ENCODE measurements around the gene CNTNAP5.

Gene CNTNAP5

DNA sequence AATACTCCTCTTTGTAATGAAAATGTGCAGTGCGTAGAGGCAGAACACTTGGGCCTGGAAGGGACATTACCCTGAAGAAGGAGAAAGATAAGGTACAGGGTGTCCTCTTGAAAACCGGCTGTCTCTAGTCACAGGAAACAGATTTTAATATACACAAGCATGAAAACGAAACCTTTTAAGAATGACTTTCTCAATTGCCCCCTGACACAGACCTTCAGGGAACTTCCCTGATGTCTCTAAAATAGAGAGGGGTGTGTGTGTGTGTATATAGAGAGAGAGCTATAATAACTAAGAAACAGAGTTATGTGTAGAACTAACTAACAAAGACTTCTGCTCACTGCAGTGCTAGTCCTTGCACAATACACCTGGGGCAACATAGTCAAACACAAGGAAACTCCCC is 780.0 kb downstream of the CNTNAP5 start:
- DNase-seq (ENCODE audit: low read depth in 2 of 2) = no peak

DNA sequence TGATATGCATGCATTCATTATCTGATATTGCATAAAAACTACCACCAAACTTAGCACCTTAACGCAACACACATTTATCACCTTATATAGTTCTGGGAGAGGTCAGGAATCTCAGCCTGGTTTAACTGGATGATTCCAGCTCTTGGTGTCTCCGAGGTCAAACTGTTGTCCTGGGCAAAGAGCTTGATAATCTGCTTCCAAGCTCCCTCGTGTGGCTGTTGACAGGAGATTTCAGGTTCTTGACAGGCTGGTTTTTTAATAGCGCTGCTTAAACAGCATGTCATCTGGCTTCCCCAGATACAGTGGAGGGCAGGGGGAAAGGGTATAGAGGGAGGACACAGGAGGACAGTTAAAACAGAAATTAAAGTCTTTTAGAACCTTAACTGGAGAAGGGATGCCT is 785.0 kb downstream of the CNTNAP5 start:
- no peak for DNase-seq (ENCODE audit: low read depth in 2 of 2)

DNA sequence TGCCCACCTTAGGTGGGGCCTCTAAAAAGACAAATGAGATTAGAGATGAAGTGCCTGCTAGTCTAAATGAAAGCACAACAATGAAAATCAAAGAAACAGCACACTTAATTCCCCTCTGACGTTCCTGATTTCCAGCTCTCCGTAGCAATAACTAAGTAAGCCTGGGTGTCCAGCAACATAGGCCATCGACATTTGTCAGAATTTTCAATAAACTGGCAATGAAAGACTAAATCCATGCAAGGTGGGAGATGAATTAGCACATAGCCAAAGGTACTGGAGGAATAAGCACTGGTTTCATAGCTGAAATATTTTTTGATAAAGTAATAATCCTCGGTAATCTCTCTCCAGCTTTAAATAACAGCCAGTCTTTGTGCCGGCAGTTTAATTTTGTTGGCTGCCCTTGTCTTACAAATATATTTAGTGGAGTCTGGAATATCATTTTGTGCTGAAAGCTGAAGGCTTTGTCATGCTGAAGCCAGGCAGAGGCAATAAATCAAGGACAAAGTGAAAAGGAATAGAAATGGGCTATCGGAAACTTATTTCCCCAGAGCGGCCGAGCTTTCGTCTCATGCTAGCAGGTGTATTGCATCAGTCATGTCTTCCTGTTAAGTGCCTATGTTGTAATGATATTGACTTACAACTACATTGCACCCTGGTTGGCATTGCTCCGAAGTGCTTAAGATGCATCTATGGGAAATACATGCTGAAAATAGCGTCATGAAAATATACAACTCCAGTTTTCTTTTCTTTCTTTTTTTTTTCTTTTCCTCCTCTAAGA is 790.1 kb downstream of the CNTNAP5 start:
- DNase-seq (ENCODE audit: low read depth in 2 of 2) = no peak

DNA sequence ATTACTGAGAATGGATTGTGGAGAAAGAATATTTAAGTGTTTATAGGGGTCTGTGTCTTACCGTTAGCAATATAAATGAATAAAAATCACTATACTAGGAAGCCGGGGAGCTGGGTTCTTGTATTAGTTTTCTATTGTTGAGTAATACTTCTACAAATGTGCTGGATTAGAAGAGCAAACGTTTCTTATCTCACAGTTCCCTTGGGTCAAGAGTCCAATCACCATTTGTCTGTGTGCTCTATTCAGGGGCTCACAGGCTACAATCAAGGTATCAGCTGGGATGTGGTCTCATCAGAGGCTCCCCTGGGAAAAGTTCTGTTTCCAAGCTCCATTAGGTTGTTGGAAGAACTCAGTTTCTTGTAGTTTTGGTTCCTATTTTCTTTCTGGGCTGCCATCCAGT is 790.9 kb downstream of the CNTNAP5 start:
- no peak for DNase-seq (ENCODE audit: low read depth in 2 of 2)

DNA sequence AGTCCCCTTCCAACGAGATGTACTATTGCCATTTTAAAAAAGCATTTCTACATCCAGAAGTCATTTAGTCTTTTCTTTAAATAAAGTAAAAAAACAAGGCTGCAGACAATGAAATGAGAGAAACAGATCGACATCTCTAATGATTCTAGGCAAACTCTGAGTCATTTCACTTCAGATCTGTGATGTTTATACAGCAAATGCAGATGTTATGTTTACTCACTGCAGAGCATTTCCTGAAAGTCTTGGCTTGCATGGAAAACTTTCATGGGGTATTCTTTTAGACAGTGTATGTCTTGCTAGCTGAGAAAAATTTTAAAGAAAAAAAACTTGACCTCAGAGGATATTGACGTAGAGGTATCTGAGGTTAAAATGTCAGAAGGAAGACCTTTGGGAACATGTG is 797.4 kb downstream of the CNTNAP5 start:
- no peak for DNase-seq (ENCODE audit: low read depth in 2 of 2)

DNA sequence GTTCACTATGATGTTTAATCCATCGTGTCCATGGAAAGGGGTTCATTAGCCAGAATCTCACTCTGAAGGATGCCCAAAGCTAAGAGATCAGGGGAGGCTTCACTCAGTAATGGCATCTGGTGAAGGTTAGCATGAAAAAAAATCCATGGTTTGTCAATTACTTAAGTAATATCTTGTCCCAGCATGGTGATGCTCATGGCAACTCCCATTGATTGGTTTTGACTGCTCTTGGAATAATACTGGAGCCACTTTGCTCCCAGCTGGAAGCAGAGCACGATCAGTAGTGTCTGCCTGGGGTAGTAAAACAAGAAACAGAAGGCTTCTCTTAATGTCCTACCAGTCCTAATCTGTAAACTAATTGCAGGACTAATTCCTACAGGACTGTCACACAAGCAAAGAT is 799.4 kb downstream of the CNTNAP5 start:
- DNase-seq (ENCODE audit: low read depth in 2 of 2) = no peak

DNA sequence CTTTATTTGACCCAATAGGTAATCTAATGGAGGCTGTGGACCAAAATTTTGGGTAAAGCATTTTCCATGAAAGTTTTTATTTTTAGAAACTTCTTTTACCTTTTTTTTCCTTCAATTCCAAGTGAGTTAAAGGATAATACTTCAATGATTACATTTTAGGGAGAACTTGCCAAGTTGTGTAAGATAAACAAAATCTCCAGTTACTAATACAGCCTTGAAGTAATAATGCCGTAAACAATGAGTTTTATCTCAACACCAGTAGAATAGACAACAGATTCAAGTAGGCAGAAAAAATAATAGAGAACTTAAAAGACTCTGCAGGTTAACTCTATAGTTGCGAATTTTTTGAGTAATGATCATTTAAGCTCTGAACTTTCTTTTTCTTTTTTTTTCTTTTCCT is 807.4 kb downstream of the CNTNAP5 start:
- DNase-seq (ENCODE audit: low read depth in 2 of 2) = no peak

DNA sequence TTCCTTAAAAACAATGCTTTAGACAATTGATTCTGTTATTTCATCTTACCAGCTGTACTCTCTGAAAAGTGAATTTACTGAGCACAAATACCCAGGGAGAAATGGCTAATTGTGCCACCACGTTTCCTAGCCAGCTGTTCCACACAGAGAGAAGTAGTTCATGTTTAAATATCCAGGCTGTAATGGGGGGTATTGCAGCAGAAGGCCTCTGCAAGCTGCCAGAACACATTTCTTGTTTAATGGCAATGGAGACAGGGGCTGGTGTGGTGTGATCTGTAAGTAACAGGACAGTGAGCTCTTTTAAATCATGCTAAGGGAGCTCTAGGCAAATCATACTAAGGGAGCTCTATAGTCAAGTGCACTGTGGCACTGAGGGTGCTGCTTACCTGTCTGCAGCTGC is 809.2 kb downstream of the CNTNAP5 start:
- DNase-seq (ENCODE audit: low read depth in 2 of 2) = no peak

DNA sequence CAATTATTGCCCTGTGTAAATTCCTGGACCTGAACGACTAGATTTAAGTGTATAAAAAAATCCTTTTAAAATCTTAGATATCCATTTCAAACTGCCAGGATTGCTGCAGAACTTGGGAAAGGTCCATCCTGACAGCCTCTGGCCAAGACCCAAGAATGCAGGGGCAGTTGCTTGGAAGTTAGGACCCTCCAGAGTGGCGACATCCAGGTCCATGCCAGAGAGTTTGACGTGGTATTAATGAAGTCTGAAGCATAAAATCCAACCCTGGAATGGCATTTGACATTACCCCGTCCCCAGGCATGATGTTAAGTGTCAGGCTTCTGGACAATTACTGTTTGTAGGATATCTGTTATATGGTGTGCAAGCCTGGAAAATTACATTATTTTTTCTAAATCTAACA is 810.2 kb downstream of the CNTNAP5 start:
- no peak for DNase-seq (ENCODE audit: low read depth in 2 of 2)

DNA sequence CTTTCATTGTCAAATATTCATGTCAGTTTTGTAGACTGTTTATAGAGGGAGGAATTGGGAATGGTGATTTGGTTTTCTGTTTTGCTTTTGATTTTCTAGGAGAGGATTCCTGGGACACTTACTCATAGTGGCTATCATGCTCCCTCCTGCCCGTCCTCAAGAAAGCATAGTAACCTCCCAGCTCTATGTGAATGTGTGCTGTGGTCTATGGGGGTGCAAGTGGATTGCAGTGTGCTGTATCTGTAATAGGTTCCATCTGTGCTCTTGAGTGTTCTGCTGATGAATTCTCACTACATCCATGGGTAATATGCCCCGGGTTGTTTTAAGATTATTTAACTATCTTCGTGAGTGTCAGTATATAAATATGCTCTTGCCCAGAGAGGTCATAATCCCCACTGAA is 811.3 kb downstream of the CNTNAP5 start:
- no peak for DNase-seq (ENCODE audit: low read depth in 2 of 2)

DNA sequence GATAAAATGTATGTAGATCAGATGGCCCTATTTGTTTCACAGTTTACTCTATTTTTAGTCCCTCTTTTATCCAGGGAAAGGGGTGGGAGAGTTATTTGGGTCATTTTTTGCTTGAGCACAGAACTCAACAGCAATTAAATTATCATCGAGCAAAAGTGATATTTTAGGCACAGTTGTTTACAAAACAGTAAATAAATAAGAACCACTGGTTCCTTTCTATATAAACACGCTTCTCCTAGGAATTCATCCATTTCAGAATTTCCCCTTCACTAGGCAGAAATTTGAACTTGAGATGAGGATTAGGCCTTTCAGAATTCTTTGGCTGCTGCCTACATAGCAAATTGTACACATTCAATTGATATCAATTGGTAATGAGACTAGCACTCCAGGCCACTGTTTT is 812.4 kb downstream of the CNTNAP5 start:
- no peak for DNase-seq (ENCODE audit: low read depth in 2 of 2)

DNA sequence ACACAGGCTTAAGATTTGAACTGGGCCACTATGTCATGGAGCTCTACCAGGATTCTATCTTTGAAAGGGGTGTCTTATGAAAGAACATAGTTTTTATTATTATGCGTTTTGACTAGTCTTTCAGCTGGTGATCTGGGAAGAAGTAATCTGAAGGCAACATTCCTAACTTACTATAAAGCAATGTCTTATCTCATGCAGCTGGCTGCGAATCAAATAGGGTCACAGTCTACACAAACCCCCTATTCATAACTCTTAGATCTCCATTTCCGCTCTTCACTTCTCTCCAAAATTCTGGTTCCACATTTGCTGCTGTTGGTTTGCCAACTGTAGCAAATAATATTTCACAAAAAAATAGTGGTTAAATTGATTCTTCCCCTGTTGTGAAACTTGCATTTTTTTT is 813.3 kb downstream of the CNTNAP5 start:
- no peak for DNase-seq (ENCODE audit: low read depth in 2 of 2)

DNA sequence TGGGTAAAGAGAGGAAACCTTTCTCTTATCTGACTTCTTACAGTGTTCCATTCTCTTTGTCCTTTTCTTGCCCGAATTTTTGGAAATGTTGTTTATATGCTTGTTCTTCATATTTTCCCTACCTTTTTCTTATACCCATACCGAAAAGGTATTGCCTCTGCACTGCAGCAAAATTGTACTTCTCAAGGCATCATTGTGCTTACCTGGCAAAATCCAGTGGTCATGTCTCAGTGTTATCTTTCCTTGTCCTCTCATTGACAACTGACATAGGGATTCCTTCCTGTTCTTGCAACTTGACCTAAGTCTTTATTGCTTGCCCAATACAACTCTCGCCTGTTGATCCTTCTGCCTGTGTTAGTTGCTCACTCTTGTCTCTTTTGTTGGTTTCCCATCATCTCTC is 842.2 kb downstream of the CNTNAP5 start:
- no peak for DNase-seq (ENCODE audit: low read depth in 2 of 2)

DNA sequence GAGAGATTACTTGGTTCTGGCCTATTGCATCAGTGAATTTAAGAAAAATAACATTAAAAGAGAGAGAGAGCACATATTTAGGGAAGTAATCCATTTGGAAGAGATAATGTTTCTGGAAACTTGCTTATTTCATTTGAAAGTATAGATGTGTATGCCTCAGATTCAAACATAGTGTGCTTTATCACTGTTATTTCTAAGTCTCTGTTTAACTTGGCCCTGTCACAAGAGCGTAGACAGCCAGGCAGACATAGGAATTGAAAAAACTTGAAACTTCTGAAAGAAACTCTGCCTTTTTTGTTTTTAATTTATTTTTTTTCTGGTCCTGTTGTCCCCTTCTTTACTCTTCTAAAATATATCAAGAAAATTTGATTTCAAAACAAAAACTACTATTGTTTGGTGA is 849.1 kb downstream of the CNTNAP5 start:
- no peak for DNase-seq (ENCODE audit: low read depth in 2 of 2)

DNA sequence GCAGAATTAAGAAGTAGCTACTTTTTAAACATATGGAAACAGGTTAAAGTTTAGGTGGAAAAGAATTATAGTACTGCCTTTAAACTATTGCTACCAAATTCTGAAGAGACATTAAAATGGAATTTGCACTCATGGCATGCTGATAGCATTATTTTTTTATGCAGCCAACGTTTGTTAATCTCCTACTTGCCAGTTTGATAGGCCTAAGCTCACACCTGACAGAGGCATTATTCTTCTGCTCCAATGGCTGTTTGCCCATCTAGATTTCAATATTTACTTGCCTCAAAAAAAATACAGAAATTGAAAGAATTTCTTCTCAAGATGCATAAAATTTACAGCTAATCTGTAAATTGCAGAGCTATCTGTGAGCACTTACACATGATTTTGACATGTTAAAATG is 849.6 kb downstream of the CNTNAP5 start:
- DNase-seq (ENCODE audit: low read depth in 2 of 2) = no peak

DNA sequence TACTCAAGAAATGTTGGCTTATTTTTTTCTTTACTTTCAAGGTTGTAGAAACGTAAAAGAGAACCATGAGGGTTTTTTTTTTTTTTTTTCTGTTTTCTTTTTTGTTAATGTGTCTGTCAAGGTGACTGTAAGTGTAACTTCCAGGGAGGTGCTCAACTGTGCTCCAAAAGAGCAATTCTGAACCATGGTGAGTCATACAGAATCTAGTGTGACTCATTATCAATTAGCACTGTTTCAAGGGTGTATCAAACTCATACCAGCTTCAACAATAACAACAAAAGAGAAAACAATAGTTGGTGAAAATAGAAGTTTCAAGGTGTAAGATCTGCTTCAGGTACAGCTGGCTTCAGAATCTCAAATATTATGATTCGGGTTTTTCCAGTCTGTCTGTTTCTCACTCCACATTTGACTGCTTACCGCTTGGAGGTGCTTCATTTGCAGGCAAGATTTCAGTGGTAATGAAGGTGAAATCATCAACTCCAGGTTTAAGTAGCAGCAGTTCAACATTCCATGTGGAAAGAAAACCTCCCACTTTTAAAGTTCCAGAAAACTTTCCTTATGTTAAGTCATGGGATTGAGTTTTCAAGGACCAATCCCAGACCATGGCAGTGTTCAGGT is 850.6 kb downstream of the CNTNAP5 start:
- DNase-seq (ENCODE audit: low read depth in 2 of 2) = no peak

DNA sequence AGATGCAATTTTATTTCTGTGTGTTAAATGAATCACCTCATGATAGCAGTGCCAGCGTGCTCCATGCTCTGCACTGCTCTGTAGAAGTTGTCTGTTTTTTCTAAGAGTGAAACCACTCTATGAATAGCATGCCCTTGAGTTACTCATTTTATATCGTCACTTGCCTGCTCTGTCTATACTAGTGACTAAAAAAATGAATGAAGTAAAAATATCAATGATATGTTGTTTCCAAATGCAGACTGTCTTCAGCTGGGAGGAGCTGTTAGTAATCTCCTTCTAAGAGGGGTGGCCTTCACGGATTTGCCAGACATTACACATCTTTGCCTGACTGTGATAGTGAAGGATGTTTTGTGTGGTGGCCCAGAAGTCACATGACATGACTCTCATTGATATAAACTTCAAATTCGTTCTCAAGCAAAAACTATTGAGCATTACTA is 852.1 kb downstream of the CNTNAP5 start:
- no peak for DNase-seq (ENCODE audit: low read depth in 2 of 2)

DNA sequence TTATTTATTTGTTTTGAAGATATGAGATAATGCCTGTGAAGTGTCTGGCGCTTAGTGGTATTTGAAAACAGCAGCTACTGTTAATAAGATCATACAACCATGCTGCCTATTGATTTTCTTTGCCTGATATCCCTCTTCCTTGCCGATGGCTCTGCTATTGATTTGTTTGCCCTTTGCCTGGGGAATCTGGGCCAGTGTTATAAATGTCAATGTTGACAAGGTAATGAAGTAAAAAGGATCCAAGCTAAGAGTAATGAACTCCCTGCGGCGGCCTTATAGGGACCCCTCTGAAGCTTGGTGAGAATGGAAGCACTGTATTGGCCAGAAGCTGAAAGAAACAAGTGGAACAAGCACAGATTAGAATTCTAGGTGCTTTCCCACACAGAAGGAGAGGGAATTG is 854.6 kb downstream of the CNTNAP5 start:
- no peak for DNase-seq (ENCODE audit: low read depth in 2 of 2)

DNA sequence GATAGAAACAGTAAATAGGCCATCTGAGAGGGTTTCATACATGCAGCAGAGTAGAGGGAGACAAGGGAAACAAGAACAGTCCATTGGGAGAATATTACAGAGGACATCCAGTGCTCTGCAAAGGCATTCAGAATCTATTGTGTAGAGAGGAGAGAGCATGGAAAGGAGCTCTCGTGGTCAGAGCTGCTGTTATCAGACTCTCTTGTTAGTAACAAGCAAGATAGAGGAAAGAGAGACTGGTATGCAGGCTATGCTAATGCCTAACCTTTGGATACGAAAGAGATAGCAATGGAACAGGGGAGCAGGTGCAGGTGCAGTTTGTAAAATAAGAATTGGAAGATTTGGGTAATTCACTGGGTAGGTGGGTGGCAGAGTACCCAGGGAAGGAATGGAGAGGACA is 855.9 kb downstream of the CNTNAP5 start:
- no peak for DNase-seq (ENCODE audit: low read depth in 2 of 2)

DNA sequence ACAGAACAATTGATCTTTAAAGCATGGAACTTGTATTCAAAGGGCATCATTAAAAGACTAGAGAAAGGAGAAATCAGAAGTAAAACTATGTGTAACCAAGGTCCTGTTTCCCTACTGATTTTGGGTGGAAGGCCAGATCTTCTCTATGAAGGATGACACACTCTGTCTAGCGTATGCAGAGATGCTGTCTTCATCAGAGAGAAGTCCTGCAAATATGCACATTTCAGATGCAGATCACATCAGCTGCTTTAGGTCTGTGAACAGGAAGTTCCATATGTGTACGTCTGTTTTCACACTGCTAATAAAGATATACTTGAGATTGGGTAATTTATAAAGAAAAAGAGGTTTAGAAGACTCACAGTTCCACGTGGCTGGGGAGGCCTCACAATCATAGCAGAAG is 857.3 kb downstream of the CNTNAP5 start:
- no peak for DNase-seq (ENCODE audit: low read depth in 2 of 2)

DNA sequence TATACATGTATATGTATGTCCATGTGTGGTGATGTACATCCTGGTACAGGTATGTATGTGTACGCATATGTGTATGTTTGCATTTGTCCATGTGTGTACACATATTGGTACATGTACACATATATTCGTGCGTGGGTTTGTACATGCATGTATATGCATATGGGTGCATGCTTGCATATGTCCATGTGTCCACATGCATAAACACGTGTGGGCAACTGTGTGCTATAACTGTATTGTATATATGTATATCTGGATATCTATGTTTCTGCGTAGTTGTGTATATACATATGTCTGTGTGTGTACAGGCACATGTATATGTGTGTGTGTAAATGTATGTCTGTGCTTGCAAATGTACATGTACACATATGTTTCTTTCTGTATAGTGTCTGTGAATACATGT is 858.5 kb downstream of the CNTNAP5 start:
- no peak for DNase-seq (ENCODE audit: low read depth in 2 of 2)

DNA sequence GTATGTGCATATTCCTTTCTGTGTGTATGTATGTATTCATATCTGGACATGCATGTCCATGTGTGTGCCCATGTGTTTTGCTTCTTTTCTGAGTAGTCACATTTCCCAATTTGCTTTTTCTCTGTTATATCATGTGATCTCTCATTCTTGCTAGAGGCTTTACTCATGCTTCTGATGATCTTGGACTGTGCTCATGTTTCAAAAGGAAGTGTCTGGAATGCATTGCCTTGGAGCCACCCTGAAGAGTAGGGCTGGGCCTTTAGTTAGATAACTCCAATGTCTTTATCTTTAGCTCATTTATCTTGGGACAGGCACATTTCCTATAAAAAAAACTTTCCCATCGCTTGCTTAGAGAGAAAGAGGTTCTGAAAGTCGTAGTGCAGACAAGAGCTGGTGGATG is 859.2 kb downstream of the CNTNAP5 start:
- no peak for DNase-seq (ENCODE audit: low read depth in 2 of 2)

DNA sequence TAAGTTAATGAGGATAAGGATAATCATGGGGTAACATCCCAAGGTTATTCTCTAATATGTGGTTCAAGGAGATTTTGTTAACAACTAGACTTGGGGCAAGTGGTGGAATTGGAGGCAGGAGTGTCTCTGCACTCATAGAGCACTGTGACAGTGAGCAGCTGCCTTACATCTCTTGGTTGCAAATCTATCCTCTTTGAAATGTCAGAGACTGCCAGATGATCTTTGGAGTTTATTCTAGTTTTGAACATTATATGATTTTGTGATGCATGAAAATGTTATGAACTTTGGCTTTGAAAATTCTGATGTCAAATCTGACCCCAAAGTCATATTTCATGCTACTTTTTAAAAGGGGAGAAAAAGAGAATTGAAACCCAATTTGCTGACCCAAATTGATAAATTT is 861.1 kb downstream of the CNTNAP5 start:
- no peak for DNase-seq (ENCODE audit: low read depth in 2 of 2)

DNA sequence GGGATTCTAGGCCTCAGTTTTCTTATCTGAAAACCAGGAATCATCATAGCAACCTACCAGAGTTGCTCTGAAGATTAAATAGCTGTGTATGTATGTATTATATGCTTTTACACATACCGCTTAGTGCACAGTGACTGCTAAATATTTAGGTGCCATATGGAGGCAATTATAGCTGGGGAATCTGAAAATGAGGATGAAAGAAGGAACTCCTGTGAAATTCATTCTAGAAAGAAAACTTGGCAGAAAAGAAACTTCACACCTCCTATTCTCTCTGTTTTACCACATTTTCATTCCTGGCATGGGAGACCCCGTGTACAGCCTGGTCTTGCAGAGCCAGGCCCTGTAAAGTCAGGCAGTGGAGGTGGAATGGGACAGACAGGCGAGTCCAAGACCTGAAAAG is 862.4 kb downstream of the CNTNAP5 start:
- DNase-seq (ENCODE audit: low read depth in 2 of 2) = no peak

All from stimulated activated CD4-positive, alpha-beta T cell treated with anti-CD3 and anti-CD28 coated beads, Interleukin-4, amount 100 ng/mL, for 48 hours (primary cell).